ENCODE measurements around the gene CHN1. TPM values are rescaled to one million over a fixed set of nuclear protein-coding genes. Genes with fewer than 3 reads are reported as not detected.

CHN1 gene
- total RNA-seq, 1 donor from 2014 or later = 32.7 TPM

GRCh38 chr2:174820361-174820760, 184.8 kb downstream of the CHN1 start:
- H3K9me3 Mint-ChIP-seq = peaks cover 16% of the 10 kb centered on the region
- peaks cover 15% of the 10 kb centered on the region for H3K4me1 Mint-ChIP-seq
- no peak for TF ChIP-seq CTCF (IDR thresholded peaks at IDR 0.05; ENCODE audit: unreplicated experiment)
- peaks cover 40% of the 10 kb centered on the region for H3K36me3 Mint-ChIP-seq
- H3K27me3 Mint-ChIP-seq (ENCODE audit: low read depth) = no peaks in the 10 kb centered on the region
- no peak for DNase-seq (ENCODE audit: low spot score in 2 of 2, unreplicated experiment in 2 of 2)
- no peak overlapping the region for H3K27ac Mint-ChIP-seq
- no peak overlapping the region for H3K4me3 Mint-ChIP-seq

GRCh38 chr2:174815526-174815925, 189.7 kb downstream of the CHN1 start:
- Mint-ChIP-seq H3K27ac (no peak overlapping the region), H3K4me1 (no peaks in the 10 kb centered on the region), H3K9me3 (peaks cover 9% of the 10 kb centered on the region), H3K4me3 (no peak overlapping the region), H3K36me3 (peaks cover 25% of the 10 kb centered on the region), H3K27me3 (ENCODE audit: low read depth) (no peaks in the 10 kb centered on the region)
- no peak for TF ChIP-seq CTCF (IDR thresholded peaks at IDR 0.05; ENCODE audit: unreplicated experiment)
- DNase-seq (ENCODE audit: low spot score in 2 of 2, unreplicated experiment in 2 of 2) = no peak

DNA sequence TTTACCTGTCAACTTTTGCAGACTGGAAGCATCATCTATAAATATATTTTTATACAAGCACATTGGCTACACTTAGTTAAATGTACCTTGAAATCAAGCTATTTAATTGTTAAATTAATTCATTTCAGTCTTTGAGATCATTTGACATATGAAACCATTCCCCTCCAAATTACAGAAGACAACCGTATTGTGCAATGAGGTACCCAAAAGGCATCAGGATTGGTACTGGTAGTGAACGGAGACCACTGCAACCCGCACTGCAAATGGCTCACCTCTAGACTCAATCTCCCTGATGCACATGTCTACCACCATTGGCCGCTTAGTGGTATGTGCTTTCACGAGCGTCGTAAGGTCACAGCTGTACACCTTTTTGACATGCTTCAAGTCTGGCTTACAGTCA, 193.1 kb downstream of the CHN1 start:
- no peak for DNase-seq (ENCODE audit: low spot score in 2 of 2, unreplicated experiment in 2 of 2)
- Mint-ChIP-seq H3K4me1 (peaks cover 5% of the 10 kb centered on the region), H3K4me3 (no peak overlapping the region), H3K36me3 (peaks cover 27% of the 10 kb centered on the region), H3K9me3 (peaks cover 5% of the 10 kb centered on the region), H3K27ac (no peak overlapping the region), H3K27me3 (ENCODE audit: low read depth) (no peaks in the 10 kb centered on the region)
- TF ChIP-seq CTCF (IDR thresholded peaks at IDR 0.05; ENCODE audit: unreplicated experiment) = no peak

GRCh38 chr2:174807931-174808330, 197.2 kb downstream of the CHN1 start:
- Mint-ChIP-seq H3K27me3 (ENCODE audit: low read depth) (no peaks in the 10 kb centered on the region), H3K4me3 (no peak overlapping the region), H3K27ac (peak overlapping the region; percentile 76), H3K9me3 (no peaks in the 10 kb centered on the region), H3K4me1 (peaks cover 21% of the 10 kb centered on the region), H3K36me3 (peaks cover 16% of the 10 kb centered on the region)
- no peak for TF ChIP-seq CTCF (IDR thresholded peaks at IDR 0.05; ENCODE audit: unreplicated experiment)
- no peak for DNase-seq (ENCODE audit: low spot score in 2 of 2, unreplicated experiment in 2 of 2)

GRCh38 chr2:174805803-174806202, 199.4 kb downstream of the CHN1 start:
- no peaks in the 10 kb centered on the region for H3K9me3 Mint-ChIP-seq
- H3K4me1 Mint-ChIP-seq = peaks cover 26% of the 10 kb centered on the region
- peaks cover 26% of the 10 kb centered on the region for H3K36me3 Mint-ChIP-seq
- H3K4me3 Mint-ChIP-seq = no peak overlapping the region
- no peaks in the 10 kb centered on the region for H3K27me3 Mint-ChIP-seq (ENCODE audit: low read depth)
- no peak for TF ChIP-seq CTCF (IDR thresholded peaks at IDR 0.05; ENCODE audit: unreplicated experiment)
- no peak overlapping the region for H3K27ac Mint-ChIP-seq
- no peak for DNase-seq (ENCODE audit: low spot score in 2 of 2, unreplicated experiment in 2 of 2)

DNA sequence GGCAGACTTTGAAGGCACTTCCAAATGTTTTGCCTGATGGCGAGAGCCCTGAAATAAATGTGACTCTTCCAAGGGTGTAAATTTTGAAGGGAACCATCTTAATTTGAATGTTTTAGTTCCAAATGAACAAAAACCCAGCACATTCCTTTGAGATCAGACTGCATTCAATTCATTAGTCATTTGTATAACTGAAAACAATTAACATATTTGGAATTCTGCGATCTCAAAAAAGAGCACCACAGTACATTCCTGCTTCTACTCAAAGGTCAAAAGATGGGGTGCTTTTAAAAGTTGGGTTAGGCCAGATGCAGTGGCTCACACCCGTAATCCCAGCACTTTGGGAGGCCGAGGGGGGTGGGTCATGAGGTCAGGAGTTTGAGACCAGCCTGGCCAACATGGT, 202.7 kb downstream of the CHN1 start:
- TF ChIP-seq CTCF (IDR thresholded peaks at IDR 0.05; ENCODE audit: unreplicated experiment) = no peak
- Mint-ChIP-seq H3K4me1 (peaks cover 43% of the 10 kb centered on the region), H3K36me3 (peaks cover 37% of the 10 kb centered on the region), H3K27ac (no peak overlapping the region), H3K4me3 (no peak overlapping the region), H3K27me3 (ENCODE audit: low read depth) (no peaks in the 10 kb centered on the region), H3K9me3 (no peaks in the 10 kb centered on the region)
- no peak for DNase-seq (ENCODE audit: low spot score in 2 of 2, unreplicated experiment in 2 of 2)
